NCI-H748 (cell line): ENCODE data around the gene SDCCAG8.
"Not testable (repeated sequence)": the region's sequence is repeated elsewhere in the genome, so short reads cannot be mapped to it uniquely, and the experiment has no call there.

Source experiments
- DNase-seq: peaks from one replicate; lab custom pipeline; 2025; ENCODE audit not compliant: unreplicated experiment; lab: John Stamatoyannopoulos, UW

Gene SDCCAG8

DNA sequence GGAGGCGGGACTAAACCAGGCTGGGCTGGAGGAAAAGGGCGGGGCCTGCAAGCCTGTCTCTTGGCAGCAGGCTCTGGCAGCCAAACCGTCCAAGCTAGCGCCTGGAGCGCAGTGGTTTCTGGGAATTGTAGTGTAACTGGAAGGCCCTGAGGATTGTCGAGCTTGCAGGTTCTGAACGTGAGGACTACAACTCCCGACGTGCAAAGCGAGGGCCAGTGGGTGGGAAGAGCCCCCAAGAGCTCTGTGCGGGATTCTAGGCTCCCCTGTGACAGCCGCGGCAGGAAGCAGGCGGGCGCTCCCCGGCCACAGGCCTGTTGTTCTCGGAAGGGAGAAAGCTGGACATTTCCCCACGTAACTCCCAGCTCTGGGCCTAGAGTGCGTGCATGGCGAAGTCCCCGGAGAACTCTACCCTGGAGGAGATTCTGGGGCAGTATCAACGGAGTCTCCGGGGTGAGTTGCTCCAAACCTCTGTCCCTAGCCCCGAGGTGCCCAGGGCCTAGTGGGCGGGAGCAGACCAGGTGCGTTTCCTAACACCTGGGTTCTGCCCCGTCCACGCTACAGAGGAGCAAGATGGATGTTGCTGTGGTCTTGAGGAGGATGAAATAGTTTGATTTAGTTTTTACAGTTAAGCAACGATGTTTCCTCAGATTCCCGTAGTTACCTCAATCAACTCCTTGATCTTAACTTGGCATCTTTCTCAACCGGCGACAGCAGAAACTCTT lies at the start of gene SDCCAG8:
Gene SDCCAG8 (plus strand): TSS at position 251 of the 722 bp plus-strand sequence. CDS start 133 bp downstream, at position 384.
- DNase-seq: peak; percentile 98

DNA sequence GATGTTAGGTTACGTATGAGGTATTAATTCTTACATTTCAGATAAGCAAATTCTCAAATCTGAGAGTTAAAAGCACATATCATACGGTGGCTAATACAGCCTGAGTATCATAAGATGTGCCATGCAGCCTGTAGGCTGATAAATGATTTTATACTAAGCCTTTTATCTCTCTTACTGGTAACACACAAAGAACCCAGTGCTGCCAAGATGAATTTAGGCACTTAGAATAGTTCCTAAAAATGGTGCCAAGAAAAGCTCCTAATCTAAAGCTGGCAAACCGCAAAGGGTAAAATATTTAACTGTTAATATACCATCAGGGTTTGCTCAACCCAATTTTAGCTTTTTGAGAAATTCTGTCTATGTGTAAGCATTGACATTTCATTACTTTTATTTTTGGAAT lies 43.9 kb upstream of the SDCCAG8 start:
- DNase-seq: not testable (repeated sequence)

DNA sequence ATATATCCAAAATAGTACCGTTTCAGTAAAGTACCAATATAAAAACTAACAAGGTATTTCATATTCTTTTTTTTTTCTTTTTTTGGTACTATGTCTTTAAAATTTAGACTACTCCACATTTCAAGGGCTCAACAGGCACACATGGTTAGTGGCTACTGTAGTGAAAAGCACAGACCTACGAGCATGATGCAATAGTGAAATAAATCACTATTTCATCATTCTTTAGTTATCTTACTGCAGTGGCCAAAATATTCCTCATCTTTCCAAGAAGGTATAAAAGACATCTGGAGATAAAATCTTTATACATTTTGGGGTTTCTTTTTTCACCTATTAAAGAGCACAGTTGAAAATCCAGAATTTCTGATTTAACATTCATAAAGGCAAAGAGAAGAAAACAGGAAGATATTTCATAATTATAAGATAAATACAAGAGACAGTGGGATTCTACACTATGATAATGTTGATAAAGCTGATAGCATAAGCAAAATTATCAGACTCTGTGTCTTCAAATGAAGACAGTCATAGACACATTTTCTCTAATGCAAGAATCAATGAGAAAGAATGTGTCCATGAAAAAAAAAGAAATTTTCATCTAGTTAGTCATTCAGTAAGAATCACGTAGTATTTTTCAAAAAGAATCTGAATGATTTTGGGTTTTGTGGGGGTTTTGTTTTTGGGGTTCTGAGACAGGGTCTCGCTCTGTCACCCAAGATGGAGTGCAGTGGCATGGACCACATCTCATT lies 42.6 kb upstream of the SDCCAG8 start:
- no peak for DNase-seq

DNA sequence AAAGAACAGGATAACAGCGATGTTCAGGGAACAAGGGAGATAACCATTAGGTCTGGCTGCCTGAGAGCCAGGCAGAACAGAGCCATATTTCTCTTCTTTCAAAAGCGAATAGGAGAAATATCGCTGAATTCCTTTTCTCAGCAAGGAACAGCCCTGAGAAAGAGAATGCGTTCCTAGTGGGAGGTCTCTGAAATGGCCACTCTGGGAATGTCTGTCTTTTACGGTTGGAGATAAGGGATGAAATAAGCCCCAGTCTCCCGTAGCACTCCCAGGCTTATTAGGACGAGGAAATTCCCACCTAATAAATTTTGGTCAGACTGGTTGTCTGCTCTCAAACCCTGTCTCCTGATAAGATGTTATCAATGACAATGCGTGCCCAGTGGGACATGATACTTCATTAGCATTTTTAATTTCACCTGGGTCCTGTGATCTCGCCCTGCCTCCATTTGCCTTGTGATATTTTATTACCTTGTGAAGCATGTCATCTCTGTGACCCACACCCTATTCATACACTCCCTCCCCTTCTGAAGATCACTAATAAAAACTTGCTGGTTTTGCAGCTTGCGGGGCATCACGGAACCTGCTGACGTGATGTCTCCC lies 40.5 kb upstream of the SDCCAG8 start:
- DNase-seq: not testable (repeated sequence)

DNA sequence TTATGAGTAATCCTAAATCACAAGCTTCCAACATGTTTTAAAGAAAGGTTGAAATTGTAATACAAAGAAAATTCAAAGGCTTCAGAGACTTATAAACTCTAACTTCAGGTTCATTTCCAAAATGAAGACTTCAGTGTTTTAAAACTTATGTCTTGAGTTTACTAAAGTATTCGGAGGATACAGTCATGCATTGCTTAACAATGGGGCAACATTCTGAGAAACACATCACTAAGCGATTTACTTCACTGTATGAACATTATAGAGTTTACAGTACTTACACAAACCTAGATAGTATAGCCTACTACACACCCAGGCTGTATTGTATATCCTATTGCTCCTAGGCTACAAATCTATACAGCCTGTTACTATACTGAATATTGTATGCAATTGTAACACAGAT lies 39.1 kb upstream of the SDCCAG8 start:
- no peak for DNase-seq

DNA sequence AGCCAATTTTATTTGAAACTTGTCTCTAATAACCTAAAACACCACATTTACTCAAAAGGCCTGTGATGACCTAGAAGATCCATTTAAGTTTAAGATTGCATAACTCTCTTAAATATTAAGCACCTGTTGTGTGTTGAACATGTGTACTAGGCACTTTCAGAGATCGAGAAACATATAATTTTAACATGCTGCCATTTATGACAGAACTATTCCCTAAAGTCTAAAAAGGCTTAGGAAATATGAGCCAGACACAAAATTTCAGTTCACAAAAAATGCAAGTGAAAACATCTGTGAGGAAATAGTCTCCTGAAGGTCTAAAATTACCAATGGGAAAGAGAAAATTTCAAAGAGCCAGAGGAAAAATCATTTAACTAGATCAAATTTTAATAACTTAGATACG lies 38.5 kb upstream of the SDCCAG8 start:
- DNase-seq: no peak

DNA sequence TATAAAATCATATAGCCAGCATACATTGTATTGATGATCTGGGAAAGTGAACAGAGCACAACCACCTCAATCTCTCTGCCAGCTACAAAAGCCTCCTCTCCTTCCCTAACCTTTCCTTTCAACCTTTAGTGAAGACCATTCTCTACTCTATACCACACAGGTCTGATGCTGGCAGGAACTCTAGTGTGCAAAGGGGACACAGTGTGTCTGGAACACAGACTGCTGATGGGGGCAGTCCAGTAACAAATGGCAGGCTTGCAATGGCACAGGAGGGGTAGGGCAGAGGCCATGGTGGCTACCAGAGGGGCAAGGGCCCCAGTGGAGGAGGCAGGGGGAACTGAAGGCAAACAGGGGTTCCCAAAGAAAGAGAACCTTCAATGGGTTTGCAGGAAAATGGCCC lies 37.8 kb upstream of the SDCCAG8 start:
- no peak for DNase-seq

DNA sequence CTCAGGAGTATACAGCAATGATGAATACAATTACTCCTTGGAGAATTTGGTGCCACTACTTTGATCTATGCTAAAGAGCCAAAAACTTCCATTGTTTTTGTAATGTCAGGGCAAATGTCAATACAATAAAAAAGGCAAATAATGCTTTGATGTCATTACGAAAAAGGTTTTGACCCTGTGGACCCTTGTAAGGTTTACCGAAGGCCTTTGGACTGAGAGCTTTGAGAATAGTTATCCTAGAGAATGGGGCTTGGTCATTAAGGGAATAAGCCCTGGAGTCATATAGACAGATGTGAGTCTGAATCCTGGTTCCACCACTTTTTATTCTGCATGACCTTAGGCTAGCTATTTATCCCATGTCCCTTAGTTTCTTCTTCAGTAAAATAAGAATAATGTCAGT lies 28.2 kb upstream of the SDCCAG8 start:
- DNase-seq: no peak

DNA sequence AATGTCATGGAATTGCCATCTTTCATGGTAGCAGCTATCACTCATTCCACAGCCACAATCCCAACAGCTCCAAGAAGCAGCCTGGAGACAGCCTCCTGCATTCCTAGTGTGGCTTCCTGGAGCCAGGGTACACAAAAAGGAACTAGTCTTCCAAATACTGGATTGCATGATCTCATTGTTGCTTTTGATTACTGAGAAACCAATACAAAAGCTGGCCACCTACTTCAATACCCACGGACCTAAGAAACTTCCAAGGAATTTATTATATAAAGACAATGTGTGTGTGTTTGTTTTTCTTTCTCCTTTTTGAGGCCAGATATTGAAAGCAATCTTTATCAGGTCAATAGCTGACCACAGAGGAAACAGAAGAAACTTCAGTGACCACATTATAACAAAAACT lies 26.3 kb upstream of the SDCCAG8 start:
- DNase-seq: no peak

DNA sequence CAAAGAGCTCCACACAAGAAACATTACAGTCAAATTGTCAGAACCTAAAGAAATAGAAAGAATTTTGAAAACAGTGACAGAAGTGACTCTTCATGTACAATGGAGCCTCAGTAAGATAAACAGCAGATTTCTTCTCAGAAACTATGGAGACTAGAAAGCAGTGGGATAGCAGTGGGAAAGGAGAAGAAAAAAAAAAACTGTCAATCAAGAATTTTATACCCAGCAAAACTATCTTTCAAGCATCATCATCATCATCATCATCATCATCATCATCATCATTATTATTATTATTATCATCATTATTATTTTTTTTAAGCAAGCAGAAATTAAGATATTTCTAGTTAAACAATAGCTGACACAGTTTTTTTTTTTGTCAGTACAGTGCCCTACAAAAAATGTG lies 24.9 kb upstream of the SDCCAG8 start:
- DNase-seq: peak; percentile 37

DNA sequence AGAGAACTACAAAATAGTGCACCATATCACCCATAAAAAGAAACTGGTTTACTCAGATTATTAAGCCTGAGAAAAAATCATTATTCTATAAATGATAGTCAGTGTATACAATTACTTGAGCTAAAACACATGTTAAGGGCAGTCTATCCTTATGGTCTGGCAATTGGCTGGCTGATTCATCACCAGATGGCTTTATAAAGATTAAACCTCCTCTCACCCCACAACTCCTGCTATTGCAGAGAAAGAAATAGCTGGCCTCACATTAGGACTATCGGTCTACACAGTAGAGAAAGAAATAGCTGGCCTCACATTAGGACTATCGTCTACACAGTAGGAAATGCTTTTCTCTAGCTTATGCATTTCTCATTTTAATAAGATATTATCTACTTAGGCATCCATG lies 21.9 kb upstream of the SDCCAG8 start:
- no peak for DNase-seq

DNA sequence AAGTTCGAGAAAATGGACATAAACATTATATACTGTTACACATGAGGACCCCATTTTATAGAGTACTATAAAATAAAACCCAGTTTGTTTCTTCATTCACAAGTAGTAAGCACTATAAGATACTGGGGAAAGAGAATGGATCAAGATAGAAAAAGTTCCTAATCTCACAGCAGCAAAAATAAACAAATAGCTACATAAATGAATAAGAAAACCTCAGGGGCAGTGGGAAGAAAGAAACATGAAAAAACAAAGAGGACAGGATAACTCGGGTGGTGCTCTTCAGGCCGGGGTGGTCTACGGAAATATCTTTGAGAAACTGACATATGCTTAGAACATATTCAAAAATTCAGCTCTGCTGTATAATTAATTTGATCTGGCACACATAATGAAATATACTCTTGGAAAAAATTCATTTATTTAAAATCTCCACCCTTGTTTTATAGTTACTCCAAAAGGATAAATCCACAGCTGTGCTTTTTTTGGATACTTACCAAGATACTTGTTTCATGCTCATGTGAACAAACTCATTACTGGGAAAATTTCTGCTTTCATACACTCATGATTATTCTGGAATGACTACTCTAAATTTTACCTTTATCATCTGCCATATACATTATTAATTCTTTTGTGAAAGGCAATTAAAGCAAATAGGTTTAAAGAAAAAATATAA lies 20.7 kb upstream of the SDCCAG8 start:
- DNase-seq: no peak

DNA sequence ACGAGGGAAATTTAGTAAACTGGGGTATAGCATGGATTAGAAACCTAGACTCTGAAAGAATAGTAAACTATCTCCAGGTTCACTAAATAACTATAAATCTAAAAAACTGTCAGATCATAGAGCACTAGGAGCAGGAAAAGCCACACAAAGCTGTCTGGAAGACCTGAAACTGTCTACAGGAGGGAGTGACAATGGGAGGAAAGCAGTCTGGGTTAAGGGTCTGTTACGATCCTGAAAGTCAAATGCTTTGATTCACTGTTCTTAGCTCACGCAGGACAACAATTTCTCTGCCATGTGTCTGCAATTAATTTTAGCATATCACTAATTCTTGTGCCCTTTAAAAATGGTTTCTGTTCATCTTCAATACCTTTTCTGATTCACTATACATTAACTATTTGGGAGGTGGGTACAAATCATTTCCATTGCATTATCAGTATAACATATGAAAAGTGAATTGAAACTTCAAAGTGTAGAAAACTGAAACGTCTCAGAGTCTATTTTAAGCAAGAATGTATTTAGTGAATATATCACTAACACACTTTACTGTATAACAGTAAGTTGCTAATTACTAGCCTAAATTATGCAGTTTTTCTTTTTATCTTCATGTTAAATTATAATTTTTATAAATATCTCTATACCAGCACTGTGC lies 19.1 kb upstream of the SDCCAG8 start:
- no peak for DNase-seq

DNA sequence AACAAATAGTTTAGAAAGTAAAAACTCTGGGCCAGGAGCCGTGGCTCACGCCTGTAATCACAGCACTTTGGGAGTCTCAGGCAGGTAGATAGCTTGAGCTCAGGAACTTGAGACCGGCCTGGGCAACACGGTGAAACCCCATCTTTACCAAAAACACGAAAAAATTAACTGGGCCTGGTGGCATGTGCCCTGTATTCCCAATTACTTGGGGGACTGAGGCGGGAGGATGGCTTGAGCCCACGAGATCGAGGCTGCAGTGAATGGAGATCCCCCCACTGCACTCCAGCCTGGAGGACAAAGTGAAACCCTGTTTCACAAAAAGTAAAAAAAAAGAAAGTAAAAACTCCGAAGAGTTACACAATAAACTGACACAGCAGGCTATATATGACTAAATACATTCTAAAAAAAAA lies 11.4 kb upstream of the SDCCAG8 start:
- no peak for DNase-seq

DNA sequence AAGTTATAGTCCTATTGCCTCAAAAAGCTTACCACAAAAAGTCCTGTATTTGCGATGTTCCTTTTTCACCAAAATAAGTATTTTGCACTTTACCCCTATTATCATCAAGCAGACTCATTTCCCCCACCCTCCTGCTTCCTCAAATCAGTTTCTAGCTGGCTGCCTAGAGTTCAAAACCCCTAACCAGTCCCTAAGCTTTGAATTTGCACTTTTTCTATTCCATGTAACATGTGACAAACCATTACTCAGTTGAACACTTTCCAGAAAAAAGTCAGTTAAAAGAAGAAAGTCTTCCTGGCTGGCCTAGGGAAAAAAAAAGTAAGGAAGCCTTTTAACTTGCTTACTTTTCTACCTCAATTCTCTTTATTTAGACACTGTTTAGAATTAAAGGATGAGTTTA lies 8.9 kb upstream of the SDCCAG8 start:
- DNase-seq: no peak

DNA sequence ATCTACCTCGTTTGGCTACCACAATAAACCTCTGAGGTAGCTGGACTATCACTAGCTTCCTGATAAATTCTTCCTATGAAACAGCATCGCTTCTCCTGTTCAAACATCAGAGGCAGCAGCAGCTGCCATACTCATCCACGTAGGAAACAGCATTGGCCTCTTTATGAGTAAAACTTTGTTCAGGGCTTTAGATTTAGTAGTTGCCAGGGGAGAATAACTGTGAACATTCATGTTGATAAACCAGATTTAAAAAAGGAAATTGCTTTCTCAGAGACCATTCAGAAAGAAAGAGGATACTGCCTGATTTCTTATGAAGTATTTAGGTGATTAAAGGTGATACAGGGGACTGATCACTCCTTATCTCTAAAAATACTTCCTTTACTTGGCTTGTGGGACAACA lies 7.9 kb upstream of the SDCCAG8 start:
- no peak for DNase-seq

DNA sequence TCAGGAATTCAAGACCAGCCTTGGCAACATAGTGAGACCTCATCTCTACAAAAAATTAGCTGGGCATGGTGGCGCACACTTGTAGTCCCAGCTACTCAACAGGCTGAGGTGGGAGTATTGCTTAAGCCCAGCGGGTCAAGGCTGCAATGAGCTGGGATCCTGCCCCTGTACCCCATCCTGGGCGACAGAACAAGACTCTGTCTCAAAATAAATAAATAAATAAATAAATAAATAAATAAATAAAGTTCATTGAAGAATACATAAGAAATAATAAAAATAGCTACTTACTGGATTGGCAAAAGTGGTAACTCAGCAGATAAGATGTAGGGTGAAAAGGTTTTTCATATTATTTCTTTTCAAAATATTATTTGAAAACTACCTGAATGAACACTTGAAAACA lies 6.6 kb upstream of the SDCCAG8 start:
- no peak for DNase-seq

DNA sequence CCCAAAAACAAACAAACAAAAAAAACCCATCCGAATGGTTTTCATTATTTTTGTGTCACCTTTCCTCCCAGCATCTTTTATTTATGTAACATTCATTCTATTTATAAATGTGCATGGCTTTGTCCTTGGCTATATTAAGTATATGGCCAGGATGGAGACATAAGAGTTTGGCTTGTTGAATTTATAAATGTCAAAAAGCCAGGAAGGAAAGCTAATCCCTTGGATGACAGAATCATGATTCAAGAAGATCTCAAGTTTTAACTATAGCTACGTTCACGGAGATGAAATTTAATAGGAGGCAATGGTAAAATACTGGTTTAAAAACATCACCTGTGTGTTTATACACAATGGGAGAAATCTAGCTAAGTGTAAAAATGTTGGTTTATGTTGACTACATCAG lies 5.7 kb upstream of the SDCCAG8 start:
- no peak for DNase-seq

DNA sequence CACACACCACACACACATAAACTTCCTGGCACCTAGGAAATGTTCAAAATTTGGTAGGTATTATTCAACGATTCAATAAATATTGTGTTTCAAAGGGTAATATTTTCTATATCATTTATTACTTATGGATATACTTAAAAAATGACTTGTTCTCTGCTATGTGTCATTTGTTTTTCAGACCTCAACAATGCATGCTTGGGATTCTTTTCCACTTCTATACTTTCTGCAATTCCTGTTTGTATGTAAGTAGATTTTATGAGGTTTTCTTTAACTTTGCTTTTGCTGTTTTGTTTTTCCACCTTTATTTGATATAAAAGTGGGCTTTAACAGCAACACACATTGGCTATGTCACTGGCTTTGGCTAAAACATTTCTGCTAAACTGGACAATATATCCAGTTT lies 4.3 kb upstream of the SDCCAG8 start:
- DNase-seq: no peak

DNA sequence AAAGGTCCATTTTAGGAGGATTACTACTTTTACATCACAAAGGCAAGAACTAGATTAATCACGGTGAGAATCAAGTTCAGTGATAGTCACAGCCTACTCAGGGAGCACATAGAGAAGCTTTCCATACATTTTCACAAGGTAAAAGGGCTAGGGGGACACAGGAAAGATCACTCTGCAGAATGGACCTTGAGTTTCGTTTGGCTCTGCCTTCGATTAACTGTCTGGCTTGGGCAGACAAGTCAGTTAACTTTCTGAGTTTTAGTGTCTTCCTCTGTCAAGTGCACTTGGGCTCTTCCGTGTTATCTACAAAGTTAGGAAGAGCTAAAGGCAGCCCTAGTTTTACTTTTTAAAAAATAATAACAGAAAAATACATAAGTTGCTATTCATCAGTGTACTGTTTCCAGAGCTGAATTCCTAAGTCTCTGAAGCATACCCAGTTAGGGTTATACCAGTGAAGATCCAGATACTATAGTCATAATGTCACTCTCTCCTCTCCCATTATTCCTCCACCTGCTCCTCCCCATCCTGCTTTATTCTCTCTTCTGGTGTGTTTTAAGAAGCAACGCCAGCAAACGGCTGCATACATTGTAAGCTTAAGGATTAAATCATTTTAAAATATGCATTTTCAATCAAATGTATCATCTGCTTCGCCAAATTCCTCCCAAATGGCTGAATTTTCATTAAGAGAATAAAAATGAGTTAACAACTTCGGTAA lies 2.5 kb upstream of the SDCCAG8 start:
- peak; percentile 5 for DNase-seq

DNA sequence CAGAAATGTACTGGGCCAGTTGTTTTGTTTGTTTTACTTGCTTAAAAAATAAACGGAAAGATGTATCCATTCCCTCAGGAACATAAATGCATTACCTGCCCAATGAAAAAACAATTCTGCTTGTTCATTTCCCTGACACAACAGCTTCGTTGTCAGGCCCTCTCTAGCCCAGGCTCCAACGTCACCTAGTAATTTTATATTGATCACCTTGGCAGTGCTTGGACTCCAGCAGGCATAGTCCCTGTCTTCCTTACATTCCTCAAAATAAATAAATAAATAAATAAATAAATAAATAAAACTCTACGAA lies 2.0 kb upstream of the SDCCAG8 start:
- peak; percentile 46 for DNase-seq
